Astrocyte (in vitro differentiated cells and primary cell): ENCODE results near the gene PPP1R14D. TPM values are rescaled to one million over a fixed set of nuclear protein-coding genes. Genes with fewer than 3 reads are reported as not detected.

Source experiments
- DNase-seq: peaks from one replicate; pipeline ENCODE4 v3.0.0-alpha.2; 2010; ENCODE audit warnings: low read depth
- FAIRE-seq: peaks from 2 replicates; lab custom pipeline; 2011; peaks lifted over from hg19 to GRCh38; lab: Jason Lieb, UNC
- H2AFZ ChIP-seq: 2 replicates; pipeline ENCODE4 v1.6.0; 2012; ENCODE audit warnings: low read depth, low read length, inconsistent platforms
- H3K27ac ChIP-seq: 2 replicates; pipeline ENCODE4 v1.5.1; 2011; ENCODE audit warnings: low read depth, low read length, inconsistent platforms
- H3K27me3 ChIP-seq: 2 replicates; pipeline ENCODE4 v1.6.0; 2011; ENCODE audit warnings: low read length, inconsistent platforms; ENCODE audit not compliant: insufficient read depth
- H3K36me3 ChIP-seq: 2 replicates; pipeline ENCODE4 v1.5.1; 2011; ENCODE audit warnings: low read length, inconsistent platforms; ENCODE audit not compliant: insufficient read depth
- H3K4me1 ChIP-seq: 2 replicates; pipeline ENCODE4 v1.5.1; 2011; ENCODE audit warnings: low read length, inconsistent platforms; ENCODE audit not compliant: insufficient read depth
- H3K4me2 ChIP-seq: 2 replicates; pipeline ENCODE4 v1.6.0; 2012; ENCODE audit warnings: low read length, inconsistent platforms
- H3K4me3 ChIP-seq: 2 replicates; pipeline ENCODE4 v1.5.1; 2011; ENCODE audit warnings: low read depth, mild to moderate bottlenecking, low read length, inconsistent platforms; ENCODE audit not compliant: insufficient read depth
- H3K79me2 ChIP-seq: 2 replicates; pipeline ENCODE4 v1.6.0; 2012; ENCODE audit warnings: mild to moderate bottlenecking, low read length, inconsistent platforms; ENCODE audit not compliant: insufficient read depth
- H3K9ac ChIP-seq: 2 replicates; pipeline ENCODE4 v1.6.0; 2012; ENCODE audit warnings: mild to moderate bottlenecking, low read length, inconsistent platforms
- H3K9me3 ChIP-seq: 2 replicates; pipeline ENCODE4 v1.5.1; 2012; ENCODE audit warnings: low read depth, mild to moderate bottlenecking, low read length, inconsistent platforms; ENCODE audit not compliant: insufficient read depth
- H4K20me1 ChIP-seq: 2 replicates; pipeline ENCODE4 v1.6.0; 2012; ENCODE audit warnings: low read length, inconsistent platforms; ENCODE audit not compliant: insufficient read depth
- H3K27ac Mint-ChIP-seq: one replicate; pipeline ENCODE4 v1.8.0; 2021; ENCODE audit warnings: mild to moderate bottlenecking, mixed read lengths; ENCODE audit not compliant: unreplicated experiment
- H3K27me3 Mint-ChIP-seq: one replicate; pipeline ENCODE4 v1.8.0; 2021; ENCODE audit warnings: low read depth, mixed read lengths; ENCODE audit not compliant: unreplicated experiment
- H3K36me3 Mint-ChIP-seq: one replicate; pipeline ENCODE4 v1.8.0; 2021; ENCODE audit warnings: low read depth, mixed read lengths; ENCODE audit not compliant: unreplicated experiment
- H3K4me1 Mint-ChIP-seq: one replicate; pipeline ENCODE4 v1.8.0; 2021; ENCODE audit warnings: low read depth, mixed read lengths; ENCODE audit not compliant: unreplicated experiment
- H3K4me3 Mint-ChIP-seq: one replicate; pipeline ENCODE4 v1.8.0; 2021; ENCODE audit warnings: mild to moderate bottlenecking, moderate library complexity, mixed read lengths; ENCODE audit not compliant: unreplicated experiment
- H3K9me3 Mint-ChIP-seq: one replicate; pipeline ENCODE4 v1.8.0; 2021; ENCODE audit warnings: mild to moderate bottlenecking, mixed read lengths; ENCODE audit not compliant: unreplicated experiment
- EZH2 ChIP-seq: IDR thresholded peaks from 2 replicates; pipeline ENCODE4 v1.6.1; 2012; ENCODE audit warnings: mild to moderate bottlenecking, low read length, inconsistent platforms; ENCODE audit not compliant: insufficient read depth
- total RNA-seq: library from RNA; stranded (reverse); gene quantifications from 2 replicates; pipeline ENCODE4 v1.2.1, GENCODE V29; 2021
- TF ChIP-seq, protein P1 (sequence below): IDR thresholded peaks from 2 replicates; pipeline ENCODE4 v1.5.1; 2011; ENCODE audit warnings: low read depth, mild to moderate bottlenecking, inconsistent platforms, low read length, moderate library complexity; ENCODE audit not compliant: insufficient read depth

The PPP1R14D gene
- total RNA-seq, 1 donor from 2014 or later: not detected

DNA sequence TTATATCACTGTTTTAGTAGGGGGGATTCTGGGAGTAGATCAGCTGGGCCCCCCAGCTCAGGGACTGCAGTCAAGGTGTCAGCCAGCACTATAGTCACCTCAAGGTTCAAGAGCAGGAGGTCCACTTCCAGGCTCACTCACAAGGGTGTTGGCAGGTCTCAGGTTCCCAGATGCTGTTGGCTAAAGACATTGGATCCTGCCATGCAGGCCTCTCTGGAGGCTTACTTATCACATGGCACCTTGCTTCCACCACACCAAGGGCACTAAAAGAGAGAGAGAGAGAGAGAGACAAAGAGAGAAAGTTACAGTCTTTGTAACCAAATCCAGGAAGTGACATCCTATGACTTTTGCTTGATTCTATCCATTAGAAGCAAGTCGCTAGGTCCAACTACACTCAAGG is 7.5 kb upstream of the PPP1R14D start:
- H3K36me3 Mint-ChIP-seq: peaks cover 2% of the 10 kb centered on the region
- H3K27ac Mint-ChIP-seq: no peak overlapping the region
- Histone ChIP-seq H3K27me3 (no peaks in the 10 kb centered on the region), H3K9me3 (no peaks in the 10 kb centered on the region), H3K4me2 (no peak overlapping the region), H3K4me1 (no peaks in the 10 kb centered on the region), H3K36me3 (no peaks in the 10 kb centered on the region), H2AFZ (no peak overlapping the region), H3K79me2 (no peaks in the 10 kb centered on the region), H3K4me3 (no peak overlapping the region), H3K9ac (no peak overlapping the region), H4K20me1 (no peaks in the 10 kb centered on the region), H3K27ac (no peak overlapping the region)
- H3K4me1 Mint-ChIP-seq: peaks cover 4% of the 10 kb centered on the region
- no peak overlapping the region for H3K4me3 Mint-ChIP-seq
- TF ChIP-seq, protein P1, sequence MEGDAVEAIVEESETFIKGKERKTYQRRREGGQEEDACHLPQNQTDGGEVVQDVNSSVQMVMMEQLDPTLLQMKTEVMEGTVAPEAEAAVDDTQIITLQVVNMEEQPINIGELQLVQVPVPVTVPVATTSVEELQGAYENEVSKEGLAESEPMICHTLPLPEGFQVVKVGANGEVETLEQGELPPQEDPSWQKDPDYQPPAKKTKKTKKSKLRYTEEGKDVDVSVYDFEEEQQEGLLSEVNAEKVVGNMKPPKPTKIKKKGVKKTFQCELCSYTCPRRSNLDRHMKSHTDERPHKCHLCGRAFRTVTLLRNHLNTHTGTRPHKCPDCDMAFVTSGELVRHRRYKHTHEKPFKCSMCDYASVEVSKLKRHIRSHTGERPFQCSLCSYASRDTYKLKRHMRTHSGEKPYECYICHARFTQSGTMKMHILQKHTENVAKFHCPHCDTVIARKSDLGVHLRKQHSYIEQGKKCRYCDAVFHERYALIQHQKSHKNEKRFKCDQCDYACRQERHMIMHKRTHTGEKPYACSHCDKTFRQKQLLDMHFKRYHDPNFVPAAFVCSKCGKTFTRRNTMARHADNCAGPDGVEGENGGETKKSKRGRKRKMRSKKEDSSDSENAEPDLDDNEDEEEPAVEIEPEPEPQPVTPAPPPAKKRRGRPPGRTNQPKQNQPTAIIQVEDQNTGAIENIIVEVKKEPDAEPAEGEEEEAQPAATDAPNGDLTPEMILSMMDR: no peak
- no peak for TF ChIP-seq EZH2
- FAIRE-seq (no peak), DNase-seq (no peak)
- H3K9me3 Mint-ChIP-seq: no peaks in the 10 kb centered on the region
- H3K27me3 Mint-ChIP-seq: peaks cover 2% of the 10 kb centered on the region

- H3K4me2 ChIP-seq: no peak overlapping the region
- no peak for DNase-seq
- TF ChIP-seq EZH2: no peak
- TF ChIP-seq, protein P1: no peak
- no peak overlapping the region for H3K27ac ChIP-seq
- H3K9ac ChIP-seq: no peak overlapping the region
- Mint-ChIP-seq H3K9me3 (no peaks in the 10 kb centered on the region), H3K27ac (no peak overlapping the region), H3K4me1 (peaks cover 2% of the 10 kb centered on the region), H3K27me3 (peaks cover 3% of the 10 kb centered on the region), H3K4me3 (no peak overlapping the region), H3K36me3 (no peaks in the 10 kb centered on the region)
- H2AFZ ChIP-seq: no peak overlapping the region
- peaks cover 10% of the 10 kb centered on the region for H3K27me3 ChIP-seq
- FAIRE-seq: no peak
- no peaks in the 10 kb centered on the region for H3K9me3 ChIP-seq
- no peaks in the 10 kb centered on the region for H4K20me1 ChIP-seq
- H3K79me2 ChIP-seq: no peaks in the 10 kb centered on the region
- no peak overlapping the region for H3K4me3 ChIP-seq
- no peaks in the 10 kb centered on the region for H3K4me1 ChIP-seq
- no peaks in the 10 kb centered on the region for H3K36me3 ChIP-seq
Measured at GRCh38 chr15:40832903-40833302, 4.4 kb upstream of the PPP1R14D start.

DNA sequence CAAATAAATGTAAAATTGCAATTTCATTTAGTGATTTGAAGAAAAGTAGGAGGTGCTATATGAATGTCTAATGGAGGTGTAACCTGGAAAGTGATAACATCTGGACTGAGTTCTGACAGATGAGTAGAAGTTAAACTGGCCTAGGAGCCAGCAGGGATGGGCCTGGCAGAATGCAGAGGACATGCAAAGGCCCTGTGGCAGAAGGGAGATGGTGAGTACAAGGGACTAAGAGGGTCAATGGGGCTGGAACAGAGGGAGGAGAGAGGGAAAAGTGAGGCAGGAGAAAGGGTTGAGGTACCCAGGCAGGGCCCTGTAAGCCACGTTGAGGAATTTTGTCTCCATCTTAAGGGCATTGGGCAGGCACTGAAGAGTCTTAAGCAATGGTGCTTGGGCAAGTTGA is 3.4 kb upstream of the PPP1R14D start:
- Histone ChIP-seq H3K4me1 (no peaks in the 10 kb centered on the region), H4K20me1 (no peaks in the 10 kb centered on the region), H3K9me3 (no peaks in the 10 kb centered on the region), H3K4me2 (no peak overlapping the region), H3K9ac (no peak overlapping the region), H3K4me3 (no peak overlapping the region), H3K27ac (no peak overlapping the region), H3K79me2 (no peaks in the 10 kb centered on the region), H3K27me3 (peaks cover 10% of the 10 kb centered on the region), H2AFZ (no peak overlapping the region), H3K36me3 (no peaks in the 10 kb centered on the region)
- H3K27me3 Mint-ChIP-seq: peaks cover 3% of the 10 kb centered on the region
- no peaks in the 10 kb centered on the region for H3K9me3 Mint-ChIP-seq
- TF ChIP-seq EZH2: no peak
- TF ChIP-seq, protein P1: no peak
- DNase-seq: no peak
- no peak overlapping the region for H3K4me3 Mint-ChIP-seq
- H3K4me1 Mint-ChIP-seq: peaks cover 2% of the 10 kb centered on the region
- no peaks in the 10 kb centered on the region for H3K36me3 Mint-ChIP-seq
- FAIRE-seq: no peak
- no peak overlapping the region for H3K27ac Mint-ChIP-seq
